Breast epithelium (tissue), 3 donors: ENCODE measurements around the gene NGDN.

Source experiments
- CTCF ChIP-seq, 3 donors: fragments of 450-650 bp; IDR thresholded peaks; one replicate each; pipeline ENCODE4 v1.5.1; 2016 to 2017; ENCODE audit warnings: antibody characterized with exemption in 3 of 3, mild to moderate bottlenecking in 3 of 3, moderate library complexity in 3 of 3
- POLR2A ChIP-seq: fragments of 450-650 bp; IDR thresholded peaks from one replicate; pipeline ENCODE4 v1.6.1; 2016; ENCODE audit warnings: antibody characterized with exemption, mild to moderate bottlenecking, moderate library complexity

DNA sequence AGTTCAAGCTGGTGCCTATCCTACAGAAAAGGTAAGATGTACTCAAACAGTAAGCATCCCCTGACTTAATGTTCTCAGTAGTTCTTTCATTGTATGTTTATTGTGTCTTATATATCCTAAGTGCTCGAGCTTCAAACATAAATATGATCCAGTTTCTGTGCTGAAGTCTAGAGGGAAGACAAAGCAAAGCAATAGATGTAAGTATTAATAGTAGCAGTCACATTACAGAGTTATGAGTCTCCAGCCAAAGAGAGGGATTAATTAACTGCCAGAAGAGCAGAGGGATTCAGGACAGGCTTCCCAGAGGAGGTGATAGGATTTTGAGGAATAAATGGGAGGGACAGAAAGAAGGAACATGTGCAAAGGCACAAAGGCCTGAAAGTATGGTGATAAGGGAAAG is 1.4 kb downstream of the NGDN start:
- TF ChIP-seq CTCF (IDR thresholded peaks at IDR 0.05) (no peak), POLR2A (no peak)
